Measurements from ENCODE around the gene OTOL1. TPM values are rescaled to one million over a fixed set of nuclear protein-coding genes. Genes with fewer than 3 reads are reported as not detected.

Gene OTOL1
- total RNA-seq, 2 experiments from 2014 or later, result not detected

GRCh38 chr3:161550491-161551195 lies 54.0 kb downstream of the OTOL1 start:
- no peak for DNase-seq
- Mint-ChIP-seq H3K4me1 (ENCODE audit: low read depth) (no peaks in the 10 kb centered on the region), H3K9me3 (no peaks in the 10 kb centered on the region), H3K27me3 (peaks cover 5% of the 10 kb centered on the region), H3K36me3 (no peaks in the 10 kb centered on the region), H3K27ac (no peak overlapping the region), H3K4me3 (no peak overlapping the region)
- CTCF ChIA-PET, result no interaction called here
- intact Hi-C loops (cut with micrococcal nuclease), result no loop called here
- POLR2A ChIA-PET, result no interaction called here

DNA sequence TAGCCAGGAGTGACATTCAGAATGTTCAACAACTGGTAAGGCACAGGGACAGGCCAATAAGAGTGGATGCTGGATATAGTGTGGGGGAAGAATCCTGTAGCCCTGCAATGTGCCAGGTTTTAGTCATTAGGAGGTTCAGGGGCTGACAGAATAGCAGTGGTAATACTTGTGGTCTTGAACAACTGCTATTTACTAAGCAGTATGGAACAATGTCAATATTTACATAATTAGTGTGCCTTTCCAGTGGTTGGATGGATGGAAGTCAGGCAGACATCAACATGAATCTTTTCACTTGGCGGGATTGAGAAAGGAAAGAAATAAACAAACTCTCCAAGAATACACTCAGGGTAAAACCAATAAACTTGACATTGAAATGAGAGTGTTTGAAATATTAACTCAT lies 55.1 kb downstream of the OTOL1 start:
- Mint-ChIP-seq H3K27ac (no peak overlapping the region), H3K36me3 (no peaks in the 10 kb centered on the region), H3K9me3 (no peaks in the 10 kb centered on the region), H3K4me3 (no peak overlapping the region), H3K4me1 (ENCODE audit: low read depth) (no peaks in the 10 kb centered on the region), H3K27me3 (peaks cover 5% of the 10 kb centered on the region)
- DNase-seq, result no peak
- intact Hi-C loops (cut with micrococcal nuclease), result no loop called here
- CTCF ChIA-PET, result no interaction called here
- POLR2A ChIA-PET, result no interaction called here

GRCh38 chr3:161552984-161553560 lies 56.5 kb downstream of the OTOL1 start:
- Mint-ChIP-seq H3K4me1 (ENCODE audit: low read depth) (no peaks in the 10 kb centered on the region), H3K4me3 (no peak overlapping the region), H3K27ac (no peak overlapping the region), H3K27me3 (peaks cover 5% of the 10 kb centered on the region), H3K36me3 (no peaks in the 10 kb centered on the region), H3K9me3 (no peaks in the 10 kb centered on the region)
- DNase-seq, result no peak
- POLR2A ChIA-PET, result no interaction called here
- CTCF ChIA-PET, result interaction anchor here (1.2 kb wide), 1 partner anchor 12 kb away, joined by 3 read pairs; no protein-coding TSS in a partner anchor
- intact Hi-C loops (cut with micrococcal nuclease), result no loop called here

Other genes starting within 250 kb of the OTOL1 start
- not detected for gene SPTSSB, start 125.3 kb upstream of the OTOL1 start, total RNA-seq